HEK293 (cell line): ENCODE measurements around the gene ATP2C1.

Experiments
- CTCF ChIP-seq: fragments of 450-650 bp; formaldehyde crosslinking; IDR thresholded peaks from 2 replicates; pipeline ENCODE4 v1.5.1; 2016; ENCODE audit warnings: missing biosample characterization, missing genetic modification characterization
- GLIS1 ChIP-seq: fragments of 450-650 bp; formaldehyde crosslinking; IDR thresholded peaks from 2 replicates; pipeline ENCODE4 v1.5.1; 2016; ENCODE audit warnings: missing biosample characterization, missing genetic modification characterization
- PBX3 ChIP-seq: sonication (generic); formaldehyde crosslinking; IDR thresholded peaks from 2 replicates; pipeline ENCODE4 v1.8.1; 2022; ENCODE audit warnings: mild to moderate bottlenecking, moderate library complexity, missing genetic modification reagents
- REST ChIP-seq: fragments of 450-650 bp; formaldehyde crosslinking; IDR thresholded peaks from 2 replicates; pipeline ENCODE4 v1.5.1; 2016; ENCODE audit warnings: missing biosample characterization, missing genetic modification characterization
- SP2 ChIP-seq: fragments of 450-650 bp; formaldehyde crosslinking; IDR thresholded peaks from 2 replicates; pipeline ENCODE4 v1.5.1; 2016; ENCODE audit warnings: missing biosample characterization, missing genetic modification characterization
- ZNF132 ChIP-seq: fragments of 450-650 bp; formaldehyde crosslinking; IDR thresholded peaks from 2 replicates; pipeline ENCODE4 v1.5.1; 2017; ENCODE audit warnings: missing biosample characterization, missing genetic modification characterization, borderline replicate concordance
- ZNF133 ChIP-seq: fragments of 450-650 bp; formaldehyde crosslinking; IDR thresholded peaks from 2 replicates; pipeline ENCODE4 v1.5.1; 2016; ENCODE audit warnings: missing biosample characterization, missing genetic modification characterization
- ZNF138 ChIP-seq: fragments of 450-650 bp; formaldehyde crosslinking; IDR thresholded peaks from 2 replicates; pipeline ENCODE4 v1.5.1; 2016; ENCODE audit warnings: missing biosample characterization, missing genetic modification characterization, borderline replicate concordance
- ZNF561 ChIP-seq: fragments of 450-650 bp; IDR thresholded peaks from 2 replicates; pipeline ENCODE4 v1.5.1; 2018; ENCODE audit warnings: missing biosample characterization, missing genetic modification characterization, borderline replicate concordance
- ZSCAN4 ChIP-seq: fragments of 450-650 bp; formaldehyde crosslinking; IDR thresholded peaks from 2 replicates; pipeline ENCODE4 v1.5.1; 2017; ENCODE audit warnings: missing biosample characterization, missing genetic modification characterization

- TF ChIP-seq CTCF (tag by site-specific recombination) (no peak), GLIS1 (tag by site-specific recombination) (no peak), ZNF138 (no peak), ZNF561 (tag by site-specific recombination) (no peak), PBX3 (CRISPR knock-in tag) (no peak), ZNF132 (tag by site-specific recombination) (no peak), ZSCAN4 (tag by site-specific recombination) (no peak), ZNF133 (tag by site-specific recombination) (no peak), SP2 (tag by site-specific recombination) (no peak), REST (tag by site-specific recombination) (no peak)
Observed at GRCh38 chr3:130960139-130960795, 66.4 kb downstream of the ATP2C1 start.
